Measurements from ENCODE around the gene RAB7B.

GRCh38 chr1:206030714-206031113 is 27.5 kb upstream of the RAB7B start:
- TF ChIP-seq POLR2A (IDR thresholded peaks at IDR 0.05; ENCODE audit: low read length), result no peak
- no peak for TF ChIP-seq GATA1 (IDR thresholded peaks at IDR 0.05; ENCODE audit: low read depth, low read length)
